IMR-90 (cell line): Measurements from ENCODE around the gene KCNQ5. TPM values are rescaled to one million over a fixed set of nuclear protein-coding genes. Genes with fewer than 3 reads are reported as not detected.

Experiments
- ATAC-seq: fragments of 200-7000 bp; cut with Tn5 transposase; 2 replicates; pipeline ENCODE4 v1.9.1; 2020; ENCODE audit warnings: low read depth, mild to moderate bottlenecking, moderate library complexity
- BruUV-seq: library from RNA; stranded (reverse); fragments of 400-500 nt; replicated peaks from 2 replicates; lab custom pipeline; 2021; lab: Mats Ljungman, UMichigan
- CTCF ChIA-PET: fragments of 300-600 bp; formaldehyde crosslinking; extraction: SDS; loops from one replicate; lab custom pipeline; 2021; ENCODE audit warnings: antibody characterized with exemption; lab: Yijun Ruan, JAX
- POLR2A ChIA-PET: fragments of 300-600 bp; sonication (Branson Sonifier 250); formaldehyde crosslinking; loops from one replicate; lab custom pipeline; 2022; ENCODE audit warnings: antibody characterized with exemption; ENCODE audit not compliant: unreplicated experiment; lab: Charles Lee
- DNase-seq: peaks from one replicate; pipeline ENCODE4 v3.0.0; 2013
- H2AFZ ChIP-seq: replicated peaks from 2 replicates; pipeline ENCODE3; 2013; ENCODE audit warnings: low read length, mild to moderate bottlenecking; ENCODE audit not compliant: poor library complexity
- H2AK5ac ChIP-seq: 2 replicates; pipeline ENCODE4 v1.6.1; 2013; ENCODE audit warnings: low read depth, low read length, inconsistent platforms
- H2AK9ac ChIP-seq: replicated peaks from 2 replicates; pipeline ENCODE3; 2013; ENCODE audit warnings: mild to moderate bottlenecking, low read depth, low read length, moderate library complexity; ENCODE audit not compliant: poor library complexity
- H2BK120ac ChIP-seq: 2 replicates; pipeline ENCODE4 v1.6.1; 2013; ENCODE audit warnings: low read depth, low read length, inconsistent platforms
- H2BK15ac ChIP-seq: 3 replicates; pipeline ENCODE4 v1.6.1; 2013; ENCODE audit warnings: low read depth, low read length, inconsistent platforms
- H2BK20ac ChIP-seq: 2 replicates; pipeline ENCODE4 v1.6.1; 2013; ENCODE audit warnings: low read depth, mild to moderate bottlenecking, inconsistent platforms, low read length, moderate library complexity
- H2BK5ac ChIP-seq: 2 replicates; pipeline ENCODE4 v1.6.1; 2013; ENCODE audit warnings: mild to moderate bottlenecking, low read depth, low read length, inconsistent platforms; ENCODE audit not compliant: poor library complexity, severe bottlenecking
- H3K14ac ChIP-seq: replicated peaks from 2 replicates; pipeline ENCODE4 v1.6.1; 2013; ENCODE audit warnings: low read depth, low read length, inconsistent platforms
- H3K18ac ChIP-seq: 2 replicates; pipeline ENCODE4 v1.6.1; 2013; ENCODE audit warnings: low read depth, low read length, control low read depth
- H3K23ac ChIP-seq: 2 replicates; pipeline ENCODE4 v1.6.1; 2013; ENCODE audit warnings: low read depth, low read length, inconsistent platforms
- H3K27ac ChIP-seq: 2 replicates; pipeline ENCODE4 v1.5.1; 2013; ENCODE audit warnings: mild to moderate bottlenecking, control low read depth, low read length; ENCODE audit not compliant: insufficient read depth
- H3K27me3 ChIP-seq: 2 replicates; pipeline ENCODE4 v1.6.1; 2013; ENCODE audit warnings: low read length; ENCODE audit not compliant: control insufficient read depth, insufficient read depth
- H3K36me3 ChIP-seq: 2 replicates; pipeline ENCODE4 v1.6.1; 2013; ENCODE audit warnings: low read length, mixed read lengths; ENCODE audit not compliant: control insufficient read depth, insufficient read depth
- H3K4ac ChIP-seq: 2 replicates; pipeline ENCODE4 v1.6.1; 2013; ENCODE audit warnings: low read depth, low read length, inconsistent platforms
- H3K4me1 ChIP-seq: 2 replicates; pipeline ENCODE4 v1.6.1; 2013; ENCODE audit warnings: low read length, mixed read lengths; ENCODE audit not compliant: control insufficient read depth, insufficient read depth
- H3K4me2 ChIP-seq: 2 replicates; pipeline ENCODE4 v1.6.1; 2013; ENCODE audit warnings: low read depth, mild to moderate bottlenecking, control low read depth, low read length, moderate library complexity
- H3K4me3 ChIP-seq: 2 replicates; pipeline ENCODE4 v1.5.1; 2013; ENCODE audit warnings: low read depth, mild to moderate bottlenecking, control low read depth, low read length, moderate library complexity; ENCODE audit not compliant: insufficient read depth
- H3K56ac ChIP-seq: 2 replicates; pipeline ENCODE4 v1.6.1; 2013; ENCODE audit warnings: low read length, inconsistent platforms; ENCODE audit not compliant: insufficient read depth; ENCODE audit errors: extremely low read depth
- H3K79me1 ChIP-seq, 2 experiments: 2 replicates each; pipeline ENCODE4 v1.6.1; 2013; ENCODE audit warnings: low read length in 2 of 2, inconsistent platforms in 1 of 2, low read depth in 1 of 2
- H3K9ac ChIP-seq: 2 replicates; pipeline ENCODE4 v1.6.1; 2013; ENCODE audit warnings: low read depth, low read length, control low read depth
- H3K9me1 ChIP-seq: 2 replicates; pipeline ENCODE4 v1.6.1; 2013; ENCODE audit warnings: low read length, inconsistent platforms; ENCODE audit not compliant: insufficient read depth
- H3K9me3 ChIP-seq: 2 replicates; pipeline ENCODE4 v1.6.1; 2013; ENCODE audit warnings: low read length; ENCODE audit not compliant: control insufficient read depth, insufficient read depth
- H4K20me1 ChIP-seq: 2 replicates; pipeline ENCODE4 v1.6.1; 2013; ENCODE audit warnings: low read length, inconsistent platforms; ENCODE audit not compliant: insufficient read depth
- H4K5ac ChIP-seq: 2 replicates; pipeline ENCODE4 v1.6.1; 2013; ENCODE audit warnings: mild to moderate bottlenecking, low read depth, low read length, control low read depth
- H4K8ac ChIP-seq, 2 experiments: 2 replicates each; pipeline ENCODE4 v1.6.1; 2013; ENCODE audit warnings: low read depth in 2 of 2, low read length in 2 of 2, control low read depth in 1 of 2, inconsistent platforms in 1 of 2
- H4K91ac ChIP-seq: 2 replicates; pipeline ENCODE4 v1.6.1; 2013; ENCODE audit warnings: low read depth, low read length, inconsistent platforms; ENCODE audit not compliant: insufficient read depth
- MAFK ChIP-seq: IDR thresholded peaks from 2 replicates; pipeline ENCODE4 v1.6.1; 2012; ENCODE audit warnings: low read depth, low read length, improper control_type of control experiment
- MXI1 ChIP-seq: IDR thresholded peaks from 2 replicates; pipeline ENCODE4 v1.6.1; 2012; ENCODE audit warnings: low read depth, mild to moderate bottlenecking, low read length, moderate library complexity, borderline replicate concordance
- WGBS, 2 experiments: methylation state at CpG; one replicate each; pipeline versions ENCODE4 v1.1.5 to v1.1.7; 2013; ENCODE audit warnings: missing lambda C conversion rate in 2 of 2; ENCODE audit not compliant: insufficient read length in 1 of 2; ENCODE audit errors: extremely low coverage in 2 of 2; 5-methylcytosine and 5-hydroxymethylcytosine counted together
- dilution Hi-C: fragments of 300-500 bp; cut with HindIII; formaldehyde crosslinking; loops from one replicate; pipeline ENCODE4 v1.14.3; 2018; ENCODE audit warnings: low sequenced_read_pairs; ENCODE audit not compliant: unreplicated experiment
- in situ Hi-C: fragments of 300-500 bp; cut with MboI; formaldehyde crosslinking; loops from 3 replicates; pipeline ENCODE4 v1.14.3; 2019; ENCODE audit warnings: low sequenced_read_pairs, inconsistent platforms, mixed read lengths
- intact Hi-C: fragments of 100-400 bp; cut with micrococcal nuclease; formaldehyde crosslinking; loops from 2 replicates; pipeline ENCODE4 v1.10.0; 2022
- polyA plus RNA-seq, 3 experiments: library from polyadenylated mRNA; depleted of rRNA; stranded (reverse); fragments of >200 nt; gene quantifications; 2 replicates each; pipeline ENCODE4 v1.2.3, GENCODE V29; 2012; ENCODE audit warnings: low replicate concordance in 1 of 3
- total RNA-seq: library from RNA; depleted of rRNA; stranded (reverse); fragments of >200 nt; gene quantifications from 2 replicates; pipeline ENCODE4 v1.2.3, GENCODE V29; 2012

KCNQ5 gene
- total and polyA plus RNA-seq, 2 of the 4 experiments (the other 2 are of a cell fraction) = 0.75 to 1.3 TPM

DNA sequence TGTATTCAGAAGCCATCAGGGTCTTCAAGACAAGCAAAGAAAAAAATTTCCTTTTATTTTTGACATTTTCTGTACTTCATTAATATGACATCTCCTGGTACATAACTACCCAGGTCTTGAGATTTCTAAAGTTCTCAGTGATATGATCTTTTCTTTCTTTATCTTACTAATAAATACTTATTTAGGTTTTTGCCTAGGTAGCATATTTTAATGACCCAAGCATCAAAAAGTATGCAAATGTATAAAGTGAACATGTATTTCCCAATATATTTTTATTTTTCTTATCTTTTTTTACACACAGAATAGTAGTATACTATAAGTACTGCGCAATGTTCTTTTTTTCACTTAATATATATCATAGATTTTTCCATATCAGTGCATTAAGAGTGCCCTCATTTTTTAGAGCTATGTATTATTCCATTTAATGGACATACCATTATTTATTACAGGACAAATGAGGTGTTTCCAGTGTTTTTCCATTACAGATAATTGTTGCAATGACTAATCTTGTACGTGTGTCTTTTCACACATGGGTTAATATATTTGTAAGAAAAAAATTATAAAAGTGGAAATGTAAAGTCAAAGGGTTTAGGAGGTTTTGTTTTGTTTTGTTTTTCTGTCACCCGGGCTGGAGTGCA, 107.0 kb downstream of the KCNQ5 start:
- intact Hi-C loops = loop anchor here (2.0 kb wide), 1 partner anchor 38 kb away; no protein-coding TSS in a partner anchor
- Histone ChIP-seq H2BK5ac (no peak overlapping the region), H2AK9ac (no peak overlapping the region), H3K9me3 (no peaks in the 10 kb centered on the region), H3K9me1 (no peaks in the 10 kb centered on the region), H2AK5ac (no peak overlapping the region), H3K27ac (no peak overlapping the region), H3K9ac (no peak overlapping the region), H3K79me1 (no peaks in the 10 kb centered on the region; a peak in 1 of 4 replicates), H3K4me1 (no peaks in the 10 kb centered on the region), H3K4me2 (no peak overlapping the region), H2BK120ac (no peak overlapping the region), H3K27me3 (no peaks in the 10 kb centered on the region), H2BK15ac (no peak overlapping the region), H3K56ac (no peak overlapping the region), H3K4ac (no peak overlapping the region), H3K18ac (no peak overlapping the region), H2AFZ (no peak overlapping the region), H3K23ac (no peak overlapping the region), H4K20me1 (no peaks in the 10 kb centered on the region), H3K4me3 (no peak overlapping the region), H3K14ac (no peak overlapping the region), H4K8ac (no peak overlapping the region), H2BK20ac (no peak overlapping the region), H4K5ac (no peak overlapping the region), H3K36me3 (no peaks in the 10 kb centered on the region), H4K91ac (no peak overlapping the region)
- ATAC-seq (no peak), DNase-seq (no peak)
- WGBS, 2 experiments = no CpG with 5 or more reads among the region's 3 CpGs
- TF ChIP-seq MXI1 = no peak
- TF ChIP-seq MAFK = peak; percentile 38; the same call in 1 of the 2 replicates
- in situ Hi-C loops = no loop called here
- dilution Hi-C loops = no loop called here
- CTCF ChIA-PET = no interaction called here
- BruUV-seq = no TSS peak
- POLR2A ChIA-PET = no interaction called here
